Activated naive CD4-positive, alpha-beta T cell treated with anti-CD3 and anti-CD28 coated beads, Interleukin-2, amount 50 U/mL, for 24 hours (primary cell): ENCODE data around the gene ZNF436.

Experiments
- H3K27ac Mint-ChIP-seq: one replicate; pipeline ENCODE4 v1.8.0; 2021; ENCODE audit warnings: mild to moderate bottlenecking, mixed read lengths
- H3K27me3 Mint-ChIP-seq: one replicate; pipeline ENCODE4 v1.8.0; 2021; ENCODE audit warnings: mixed read lengths
- H3K36me3 Mint-ChIP-seq: one replicate; pipeline ENCODE4 v1.8.0; 2021; ENCODE audit warnings: mixed read lengths
- H3K4me1 Mint-ChIP-seq: one replicate; pipeline ENCODE4 v1.8.0; 2021; ENCODE audit warnings: mixed read lengths
- H3K4me3 Mint-ChIP-seq: one replicate; pipeline ENCODE4 v1.8.0; 2021; ENCODE audit warnings: mild to moderate bottlenecking, mixed read lengths
- H3K9me3 Mint-ChIP-seq: one replicate; pipeline ENCODE4 v1.8.0; 2021; ENCODE audit warnings: mixed read lengths

Gene ZNF436

DNA sequence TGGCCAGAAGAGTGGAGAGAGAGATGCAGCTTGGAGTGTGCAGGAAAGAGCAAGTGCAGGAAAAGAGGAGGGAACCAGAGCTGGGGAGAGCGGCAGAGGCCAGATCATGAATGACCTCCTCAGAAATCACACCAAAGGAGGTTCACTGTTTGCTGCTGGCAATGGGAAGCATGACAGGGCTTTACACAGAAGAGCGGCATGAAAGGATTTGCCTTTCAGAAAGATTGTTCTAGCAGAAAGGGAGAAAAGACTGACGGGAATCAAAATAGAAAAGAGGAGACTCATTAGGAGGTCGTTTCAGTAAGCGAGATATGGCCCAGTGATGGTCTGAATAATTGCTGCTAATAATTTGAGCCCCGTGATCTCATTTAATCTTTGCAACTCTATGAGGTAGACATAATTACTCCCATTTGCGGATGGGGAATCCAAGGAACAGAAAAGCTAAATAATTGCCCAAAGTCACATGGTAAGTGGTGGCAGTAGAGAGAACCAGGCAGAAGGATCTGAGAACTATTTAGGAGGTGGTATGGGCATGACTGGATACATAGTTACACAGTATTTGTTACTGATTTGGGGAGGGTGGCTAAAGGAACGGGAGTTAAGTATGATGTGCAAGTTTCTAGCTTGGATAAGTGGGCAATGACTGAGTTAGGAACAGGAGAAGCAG, 13.0 kb downstream of the ZNF436 start:
- Mint-ChIP-seq H3K9me3 (peaks cover 5% of the 10 kb centered on the region), H3K27ac (no peak overlapping the region), H3K4me3 (no peak overlapping the region), H3K27me3 (no peaks in the 10 kb centered on the region), H3K4me1 (peaks cover 6% of the 10 kb centered on the region), H3K36me3 (peaks cover 26% of the 10 kb centered on the region)

DNA sequence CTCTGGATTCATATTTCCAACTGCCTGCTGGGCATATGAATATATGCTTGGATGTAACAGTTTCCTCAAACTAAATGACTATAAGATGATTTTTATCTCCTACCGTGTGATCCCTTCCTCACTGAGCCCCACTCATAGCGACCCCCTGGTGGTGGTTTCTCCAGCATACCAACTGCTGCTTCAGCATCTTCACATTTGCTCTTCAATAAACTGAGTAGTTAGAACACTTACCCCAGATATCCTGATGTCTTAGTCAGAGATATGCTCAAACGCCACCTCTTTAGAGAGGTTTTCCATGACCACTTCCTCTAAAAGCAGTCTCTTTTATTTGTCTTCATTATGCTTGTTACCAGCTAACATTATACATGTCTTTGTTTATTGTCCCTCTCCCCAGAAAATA, 15.4 kb downstream of the ZNF436 start:
- Mint-ChIP-seq H3K9me3 (peaks cover 3% of the 10 kb centered on the region), H3K36me3 (peaks cover 9% of the 10 kb centered on the region), H3K4me1 (peaks cover 6% of the 10 kb centered on the region), H3K27ac (no peak overlapping the region), H3K27me3 (no peaks in the 10 kb centered on the region), H3K4me3 (no peak overlapping the region)

- H3K36me3 Mint-ChIP-seq = peaks cover 3% of the 10 kb centered on the region
- no peak overlapping the region for H3K4me3 Mint-ChIP-seq
- no peaks in the 10 kb centered on the region for H3K27me3 Mint-ChIP-seq
- H3K9me3 Mint-ChIP-seq = no peaks in the 10 kb centered on the region
- peaks cover 6% of the 10 kb centered on the region for H3K4me1 Mint-ChIP-seq
- H3K27ac Mint-ChIP-seq = no peak overlapping the region
Observed at GRCh38 chr1:23352096-23352695, 17.4 kb downstream of the ZNF436 start.

- H3K27me3 Mint-ChIP-seq = no peaks in the 10 kb centered on the region
- no peak overlapping the region for H3K4me3 Mint-ChIP-seq
- peaks cover 26% of the 10 kb centered on the region for H3K4me1 Mint-ChIP-seq
- H3K27ac Mint-ChIP-seq = no peak overlapping the region
- H3K36me3 Mint-ChIP-seq = peaks cover 5% of the 10 kb centered on the region
- H3K9me3 Mint-ChIP-seq = no peaks in the 10 kb centered on the region
Observed at GRCh38 chr1:23345920-23346319, 23.7 kb downstream of the ZNF436 start.

DNA sequence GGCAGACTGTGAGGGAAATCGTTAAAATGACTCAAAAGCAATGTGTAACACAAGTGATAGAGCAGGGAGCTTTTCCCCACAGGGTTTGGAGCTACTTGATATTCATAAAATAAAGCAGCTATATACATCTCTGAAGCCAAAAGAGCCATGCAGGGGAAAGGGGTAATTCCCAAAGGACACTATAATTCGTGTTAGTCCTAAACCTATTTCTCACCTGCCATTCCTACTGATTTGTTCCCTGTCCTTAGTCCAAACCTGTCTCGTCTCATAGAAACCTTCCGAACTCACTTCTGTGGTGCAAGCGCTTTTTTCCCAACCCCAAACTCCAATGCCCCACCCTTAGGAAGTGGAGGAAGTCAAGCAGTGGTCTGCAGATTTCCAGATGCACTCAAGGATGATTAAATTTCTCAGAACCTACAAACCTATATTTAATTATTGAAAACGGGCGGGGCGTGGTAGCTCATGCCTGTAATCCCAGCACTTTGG, 24.6 kb downstream of the ZNF436 start:
- peak overlapping the region; percentile 100 for H3K27ac Mint-ChIP-seq
- peaks cover 35% of the 10 kb centered on the region for H3K4me1 Mint-ChIP-seq
- peak overlapping the region; percentile 98 for H3K4me3 Mint-ChIP-seq
- H3K27me3 Mint-ChIP-seq = no peaks in the 10 kb centered on the region
- no peaks in the 10 kb centered on the region for H3K9me3 Mint-ChIP-seq
- H3K36me3 Mint-ChIP-seq = peaks cover 5% of the 10 kb centered on the region

- Mint-ChIP-seq H3K4me1 (peaks cover 41% of the 10 kb centered on the region), H3K4me3 (peak within 1 kb of the TSS; percentile 98), H3K27me3 (no peaks in the 10 kb centered on the region), H3K27ac (peak within 1 kb of the TSS; percentile 100), H3K36me3 (peaks cover 7% of the 10 kb centered on the region), H3K9me3 (no peaks in the 10 kb centered on the region)
Observed at GRCh38 chr1:23344111-23344986, 25.3 kb downstream of the ZNF436 start, which contains the start of gene HNRNPR. HNRNPR (minus strand) TSS chr1:23344284; CDS start chr1:23341008, 3,276 bp downstream.

DNA sequence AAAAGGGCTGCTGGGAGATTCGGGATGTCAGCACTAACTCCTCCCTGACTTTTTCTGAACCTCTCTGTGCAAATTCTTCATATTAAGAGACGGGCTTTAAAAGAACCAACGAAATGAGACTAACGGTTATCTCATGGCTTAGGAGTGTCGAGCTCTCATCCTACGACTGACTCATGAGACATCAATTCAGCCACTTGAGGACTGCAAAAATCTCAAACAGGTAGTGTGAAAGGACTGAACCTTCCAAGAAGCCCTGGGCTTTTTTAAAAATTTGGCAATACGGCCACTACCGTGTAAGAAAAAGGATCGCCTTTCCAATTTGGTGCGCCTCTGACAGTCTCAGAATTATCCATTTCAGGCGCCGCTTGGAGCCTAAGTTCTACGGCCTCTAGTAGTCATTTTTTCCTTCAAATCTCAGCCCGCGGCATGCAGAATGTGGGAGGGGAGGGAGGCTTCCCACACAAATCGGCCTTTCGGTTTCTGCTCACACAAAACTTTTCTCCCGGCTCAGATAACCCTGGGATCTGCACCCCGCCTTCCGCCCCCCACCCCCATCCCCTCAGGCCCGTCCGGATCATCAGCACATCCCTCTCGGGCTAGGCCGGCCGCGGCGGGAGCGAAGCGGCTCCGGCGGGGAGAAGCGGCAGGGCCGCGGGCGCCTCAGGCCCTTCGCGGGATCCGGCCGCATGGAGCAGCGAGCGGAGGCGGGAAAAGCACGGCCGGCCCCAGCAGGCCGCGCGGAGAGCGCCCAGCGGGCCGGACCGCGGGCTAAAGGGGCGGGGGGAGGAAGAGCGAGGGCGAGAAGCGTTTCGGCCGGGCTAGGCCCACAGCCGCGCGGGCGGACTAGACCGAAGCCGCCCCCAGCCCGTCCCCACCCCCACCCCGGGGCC, 26.2 kb downstream of the ZNF436 start:
- peak overlapping the region; percentile 96 for H3K27ac Mint-ChIP-seq
- H3K9me3 Mint-ChIP-seq = no peaks in the 10 kb centered on the region
- no peaks in the 10 kb centered on the region for H3K27me3 Mint-ChIP-seq
- peaks cover 49% of the 10 kb centered on the region for H3K4me1 Mint-ChIP-seq
- peak overlapping the region; percentile 98 for H3K4me3 Mint-ChIP-seq
- H3K36me3 Mint-ChIP-seq = peaks cover 10% of the 10 kb centered on the region

DNA sequence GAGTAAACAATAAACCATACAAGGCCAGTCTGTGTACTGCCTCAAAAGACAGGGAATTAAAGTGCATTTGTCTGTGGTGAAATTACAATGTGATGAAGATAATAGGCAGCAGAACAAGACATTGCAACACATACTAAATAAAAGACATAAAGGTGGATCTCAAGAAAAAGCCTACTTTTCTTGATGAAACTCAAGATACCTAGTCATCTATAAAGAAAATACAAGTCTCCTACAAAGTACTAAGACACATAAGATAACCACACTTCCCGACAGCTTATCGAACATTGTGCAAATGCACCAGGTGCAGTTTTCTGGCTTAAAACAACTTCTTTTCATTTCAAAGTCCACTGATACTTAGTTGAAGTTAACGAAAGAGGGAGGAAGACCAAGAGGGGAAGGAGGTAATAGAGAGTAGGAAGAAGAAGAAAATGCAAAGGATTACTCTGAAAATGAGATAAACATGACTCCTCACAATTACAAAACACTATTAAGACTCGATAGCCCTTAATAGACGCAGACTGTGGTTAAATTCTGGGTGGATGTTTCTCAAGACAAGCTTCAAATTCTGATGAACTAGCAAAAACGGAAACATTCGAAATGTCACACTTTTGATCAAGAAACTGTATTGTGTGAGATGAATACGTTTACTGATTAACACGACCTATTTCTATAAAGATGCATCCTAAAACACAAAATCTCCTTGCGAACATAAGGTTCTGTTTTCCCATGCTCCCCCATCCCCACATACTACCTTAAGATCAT, 27.5 kb downstream of the ZNF436 start:
- no peaks in the 10 kb centered on the region for H3K9me3 Mint-ChIP-seq
- H3K4me3 Mint-ChIP-seq = peak overlapping the region; percentile 98
- peaks cover 62% of the 10 kb centered on the region for H3K4me1 Mint-ChIP-seq
- H3K27ac Mint-ChIP-seq = peak overlapping the region; percentile 94
- peaks cover 14% of the 10 kb centered on the region for H3K36me3 Mint-ChIP-seq
- no peaks in the 10 kb centered on the region for H3K27me3 Mint-ChIP-seq

DNA sequence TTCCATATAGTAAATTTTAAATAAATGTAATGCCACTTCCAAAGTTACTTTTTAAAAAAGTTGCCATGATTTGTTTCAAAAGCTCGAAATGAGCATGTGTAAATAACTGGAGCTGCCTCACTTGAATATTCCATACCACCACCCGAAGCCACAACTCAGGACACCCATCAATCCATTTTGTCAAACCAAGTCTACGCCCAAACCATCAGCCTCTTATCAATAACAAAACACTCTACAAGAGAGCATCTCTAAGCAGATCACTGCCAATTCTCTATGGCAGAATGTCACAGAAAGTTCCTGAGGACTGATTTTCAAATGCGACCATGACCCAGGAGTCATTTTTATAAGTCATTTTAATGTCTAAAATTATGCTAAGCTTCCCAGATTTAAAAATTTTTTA, 30.0 kb downstream of the ZNF436 start:
- H3K36me3 Mint-ChIP-seq = peaks cover 19% of the 10 kb centered on the region

DNA sequence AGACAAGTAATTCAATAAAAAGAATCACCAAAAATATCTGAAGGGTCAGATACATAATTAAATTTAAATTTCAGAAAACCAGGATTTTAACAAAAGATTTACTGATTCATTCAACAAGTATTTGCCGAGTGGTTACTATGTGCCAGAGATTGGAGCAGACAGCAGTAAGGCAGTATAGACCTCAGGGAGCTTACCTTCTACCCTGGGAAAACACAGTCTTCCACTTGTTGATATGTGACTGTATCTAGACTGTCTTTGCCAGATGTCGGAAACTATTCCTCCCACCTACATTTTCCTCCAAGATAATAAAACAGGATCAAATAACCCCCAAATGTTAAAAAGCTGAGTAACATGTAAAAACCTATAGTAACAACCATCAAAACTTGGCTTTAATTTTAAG, 31.8 kb downstream of the ZNF436 start:
- H3K4me3 Mint-ChIP-seq = no peak overlapping the region
- peak overlapping the region; percentile 66 for H3K27ac Mint-ChIP-seq
- H3K36me3 Mint-ChIP-seq = peaks cover 26% of the 10 kb centered on the region
- no peaks in the 10 kb centered on the region for H3K9me3 Mint-ChIP-seq
- H3K4me1 Mint-ChIP-seq = peaks cover 66% of the 10 kb centered on the region
- H3K27me3 Mint-ChIP-seq = no peaks in the 10 kb centered on the region

More for the DNA sequence above, 30.0 kb downstream of the ZNF436 start:
- Mint-ChIP-seq H3K27me3 (no peaks in the 10 kb centered on the region), H3K4me1 (peaks cover 59% of the 10 kb centered on the region), H3K27ac (peak overlapping the region; percentile 3), H3K4me3 (peak overlapping the region; percentile 98), H3K9me3 (no peaks in the 10 kb centered on the region)

DNA sequence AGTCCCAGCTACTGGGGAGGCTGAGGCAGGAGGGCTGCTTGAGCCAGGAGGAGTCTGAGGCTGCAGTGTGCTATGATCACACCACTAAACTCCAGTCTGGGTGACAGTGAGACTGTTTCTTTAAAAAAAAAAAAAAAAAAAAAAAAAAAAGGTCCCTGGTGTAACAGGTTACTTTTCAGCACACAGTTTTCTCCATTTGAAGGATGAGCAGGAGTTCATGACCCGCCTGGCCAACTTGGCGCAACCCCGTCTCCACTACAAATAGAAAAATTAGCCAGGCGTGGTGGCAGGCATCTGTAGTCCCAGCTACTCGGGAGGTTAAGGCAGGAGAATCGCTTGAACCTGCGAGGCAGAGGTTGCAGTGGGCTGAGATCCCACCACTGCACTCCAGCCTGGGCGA, 37.9 kb downstream of the ZNF436 start:
- Mint-ChIP-seq H3K9me3 (no peaks in the 10 kb centered on the region), H3K27ac (peak overlapping the region; percentile 24), H3K27me3 (no peaks in the 10 kb centered on the region), H3K4me3 (no peak overlapping the region), H3K36me3 (peaks cover 23% of the 10 kb centered on the region), H3K4me1 (peaks cover 39% of the 10 kb centered on the region)

DNA sequence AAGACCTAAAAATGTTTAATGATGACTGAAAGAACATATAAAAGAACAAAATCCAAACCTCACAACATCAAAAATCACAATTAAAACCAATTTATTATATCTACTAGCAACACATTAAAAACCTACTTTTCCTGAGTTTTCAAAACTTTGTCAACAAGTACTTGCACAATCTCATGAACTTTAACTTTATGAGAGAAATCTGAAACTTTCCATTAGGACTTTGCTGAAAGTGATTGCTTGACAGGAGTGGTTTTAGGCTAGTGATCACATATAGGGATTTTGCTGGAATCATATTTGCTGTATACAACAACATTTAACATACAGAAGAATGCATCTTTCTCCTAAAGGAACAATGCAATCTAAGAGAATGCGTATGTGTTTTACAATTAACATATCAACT, 38.8 kb downstream of the ZNF436 start:
- Mint-ChIP-seq H3K4me1 (peaks cover 45% of the 10 kb centered on the region), H3K9me3 (no peaks in the 10 kb centered on the region), H3K27me3 (no peaks in the 10 kb centered on the region), H3K27ac (no peak overlapping the region), H3K36me3 (peaks cover 27% of the 10 kb centered on the region), H3K4me3 (no peak overlapping the region)

DNA sequence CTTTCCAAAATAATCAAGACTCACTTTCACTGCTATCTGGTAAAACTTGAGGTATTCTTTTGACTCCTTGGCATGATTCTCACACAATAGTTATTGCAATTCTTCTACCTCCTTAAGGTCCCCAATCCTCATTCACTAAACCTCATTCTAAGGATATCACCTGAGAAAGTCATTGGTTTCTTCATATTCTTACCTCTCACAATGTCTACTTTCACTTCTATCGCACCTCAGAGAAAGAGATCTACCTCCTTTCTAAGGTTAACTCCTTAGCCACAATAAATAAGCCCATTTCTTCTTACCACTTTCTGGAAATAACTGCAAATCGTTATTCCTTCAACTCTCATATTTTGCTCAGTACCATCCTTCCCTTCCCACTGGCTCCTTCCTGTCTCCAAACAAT, 44.2 kb downstream of the ZNF436 start:
- Mint-ChIP-seq H3K27me3 (no peaks in the 10 kb centered on the region), H3K36me3 (peaks cover 20% of the 10 kb centered on the region), H3K9me3 (no peaks in the 10 kb centered on the region), H3K4me1 (peaks cover 48% of the 10 kb centered on the region), H3K4me3 (no peak overlapping the region), H3K27ac (no peak overlapping the region)

DNA sequence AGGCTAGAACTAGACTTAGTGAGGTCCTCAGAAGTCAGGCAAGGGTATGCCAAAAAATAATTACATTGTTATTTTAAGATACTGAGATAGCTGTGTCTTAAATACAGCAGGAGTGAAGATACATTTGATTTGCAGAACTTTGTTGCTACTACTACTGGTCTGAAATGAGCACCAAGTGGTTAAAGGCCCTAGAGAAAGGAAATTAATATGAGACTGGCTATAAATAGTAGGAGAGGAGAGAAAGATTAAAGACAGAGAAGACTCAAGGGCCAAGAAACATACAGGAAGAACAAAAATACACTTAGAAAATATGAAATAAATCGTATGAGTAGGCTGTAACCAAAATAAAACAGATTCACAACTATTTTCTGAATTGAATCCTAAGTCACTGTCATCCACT, 46.9 kb downstream of the ZNF436 start:
- Mint-ChIP-seq H3K4me3 (no peak overlapping the region), H3K4me1 (peaks cover 38% of the 10 kb centered on the region), H3K27ac (no peak overlapping the region), H3K9me3 (no peaks in the 10 kb centered on the region), H3K36me3 (peaks cover 23% of the 10 kb centered on the region), H3K27me3 (no peaks in the 10 kb centered on the region)
